Sigmoid colon (tissue), 7 donors: ENCODE data around the gene ANKRD27. TPM values are rescaled to one million over a fixed set of nuclear protein-coding genes. Genes with fewer than 3 reads are reported as not detected.

ENCODE experiments used
- DNase-seq: peaks from one replicate; pipeline ENCODE4 v3.0.0-alpha.2; 2019
- H3K27ac ChIP-seq, 4 donors: fragments of 200-600 bp; sonication (generic); one replicate each; pipeline ENCODE4 v1.5.1; 2016 to 2019; ENCODE audit warnings: mild to moderate bottlenecking in 1 of 4
- H3K27me3 ChIP-seq, 3 donors: fragments of 200-600 bp; sonication (generic); one replicate each; pipeline ENCODE4 v1.5.1; 2019; ENCODE audit warnings: mild to moderate bottlenecking in 1 of 3
- H3K36me3 ChIP-seq, 4 donors: fragments of 200-600 bp; sonication (generic); one replicate each; pipeline ENCODE4 v1.5.1; 2016 to 2019
- H3K4me1 ChIP-seq, 4 donors: fragments of 200-600 bp; sonication (generic); one replicate each; pipeline ENCODE4 v1.5.1; 2017 to 2019
- H3K4me3 ChIP-seq, 4 donors: fragments of 200-600 bp; sonication (generic); one replicate each; pipeline ENCODE4 v1.5.1; 2017 to 2019; ENCODE audit warnings: mild to moderate bottlenecking in 2 of 4, moderate library complexity in 1 of 4
- H3K9me3 ChIP-seq, 4 donors: fragments of 200-600 bp in 3 of 4; sonication (generic) in 3 of 4; one replicate each; pipeline versions ENCODE4 v1.5.1 to v1.6.1; 2013 to 2019
- EP300 ChIP-seq, 4 donors: sonication (generic); formaldehyde crosslinking; IDR thresholded peaks; one replicate each; pipeline ENCODE4 v1.6.1; 2017; ENCODE audit warnings: antibody characterized with exemption in 4 of 4
- POLR2A ChIP-seq, 2 donors: fragments of 450-650 bp; IDR thresholded peaks; one replicate each; pipeline ENCODE4 v1.6.1; 2016; ENCODE audit warnings: antibody characterized with exemption in 2 of 2, mild to moderate bottlenecking in 2 of 2, moderate library complexity in 2 of 2
- POLR2AphosphoS5 ChIP-seq, 4 donors: sonication (generic); formaldehyde crosslinking; IDR thresholded peaks; one replicate each; pipeline ENCODE4 v1.6.1; 2017; ENCODE audit warnings: antibody characterized with exemption in 4 of 4
- WGBS, 2 donors: extraction: QIAGEN DNeasy Blood & Tissue Kit; methylation state at CpG; one replicate each; pipeline ENCODE4 v1.1.7; 2013; 5-methylcytosine and 5-hydroxymethylcytosine counted together
- intact Hi-C: fragments of 100-400 bp; cut with DNase I; formaldehyde crosslinking; loops from one replicate; pipeline ENCODE4 v1.15.1; 2023
- polyA plus RNA-seq, 3 donors: library from polyadenylated mRNA; stranded (reverse); fragments of 200-250 nt; gene quantifications; one replicate each; pipeline ENCODE4 v1.2.3, GENCODE V29; 2013
- total RNA-seq, 4 donors: library from RNA; depleted of rRNA; stranded (reverse); fragments of >200 nt; gene quantifications; one replicate each; pipeline ENCODE4 v1.1.0, GENCODE V29; 2016
- TF ChIP-seq, protein P1 (sequence below), 4 experiments: fragments of 450-650 bp in 3 of 4; fragments of 200-600 bp in 1 of 4; IDR thresholded peaks; one replicate each; pipeline ENCODE4 v1.5.1; 2016 to 2019; ENCODE audit warnings: antibody characterized with exemption in 4 of 4, mild to moderate bottlenecking in 3 of 4, moderate library complexity in 2 of 4
- donor health status: healthy with polysubstance abuse.
- donor health status: Bipolar disorder and iron deficiency.
- donor health status: healthy.

The ANKRD27 gene
- total and polyA plus RNA-seq, 7 donors, result 13.8 to 48.5 (median 34.1) TPM

- 96% methylated on average over 7 of the region's 7 CpGs for WGBS, 2 donors
- DNase-seq, result no peak
- no peak overlapping the region for H3K4me3 ChIP-seq
- H3K9me3 ChIP-seq, result no peaks in the 10 kb centered on the region
- H3K27me3 ChIP-seq, result no peaks in the 10 kb centered on the region
- H3K36me3 ChIP-seq, result peaks cover 27 to 92% (median 59%) of the 10 kb centered on the region in 4 donors
- intact Hi-C loops, result no loop called here
- H3K27ac ChIP-seq, result no peak overlapping the region
- TF ChIP-seq EP300 (IDR thresholded peaks at IDR 0.05), result no peak
- TF ChIP-seq POLR2AphosphoS5 (IDR thresholded peaks at IDR 0.05), result no peak
- TF ChIP-seq POLR2A (IDR thresholded peaks at IDR 0.05), result no peak
- no peaks in the 10 kb centered on the region for H3K4me1 ChIP-seq
Observed at GRCh38 chr19:32614916-32615315, 60.1 kb downstream of the ANKRD27 start.

DNA sequence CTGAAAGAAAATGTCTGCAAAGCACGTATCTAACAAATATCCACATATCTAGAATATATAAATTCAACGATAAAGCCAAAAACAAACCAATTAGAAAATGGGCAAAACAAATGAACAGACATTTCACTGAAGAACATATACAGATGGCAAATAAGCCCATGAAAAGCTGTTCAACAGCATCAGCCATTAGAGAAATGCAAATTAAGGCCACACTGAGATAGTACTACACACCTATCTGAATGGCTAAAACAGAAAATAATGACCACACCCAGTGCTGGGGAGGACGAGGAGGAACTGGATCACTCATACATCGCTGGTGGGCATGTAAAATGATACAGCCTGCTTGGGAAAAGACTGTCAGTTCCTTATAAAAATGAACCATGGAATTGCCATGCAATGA, 62.0 kb downstream of the ANKRD27 start:
- no peak for DNase-seq
- Histone ChIP-seq H3K4me1 (no peaks in the 10 kb centered on the region), H3K27ac (no peak overlapping the region), H3K9me3 (no peaks in the 10 kb centered on the region), H3K27me3 (no peaks in the 10 kb centered on the region), H3K4me3 (no peak overlapping the region), H3K36me3 (peaks cover 19 to 88% (median 53%) of the 10 kb centered on the region in 4 donors)
- intact Hi-C loops, result no loop called here
- 72 to 89% methylated on average over 4 of the region's 4 CpGs for WGBS, 2 donors
- TF ChIP-seq POLR2AphosphoS5 (IDR thresholded peaks at IDR 0.05) (no peak), EP300 (IDR thresholded peaks at IDR 0.05) (no peak), POLR2A (IDR thresholded peaks at IDR 0.05) (no peak)
- TF ChIP-seq, protein P1, sequence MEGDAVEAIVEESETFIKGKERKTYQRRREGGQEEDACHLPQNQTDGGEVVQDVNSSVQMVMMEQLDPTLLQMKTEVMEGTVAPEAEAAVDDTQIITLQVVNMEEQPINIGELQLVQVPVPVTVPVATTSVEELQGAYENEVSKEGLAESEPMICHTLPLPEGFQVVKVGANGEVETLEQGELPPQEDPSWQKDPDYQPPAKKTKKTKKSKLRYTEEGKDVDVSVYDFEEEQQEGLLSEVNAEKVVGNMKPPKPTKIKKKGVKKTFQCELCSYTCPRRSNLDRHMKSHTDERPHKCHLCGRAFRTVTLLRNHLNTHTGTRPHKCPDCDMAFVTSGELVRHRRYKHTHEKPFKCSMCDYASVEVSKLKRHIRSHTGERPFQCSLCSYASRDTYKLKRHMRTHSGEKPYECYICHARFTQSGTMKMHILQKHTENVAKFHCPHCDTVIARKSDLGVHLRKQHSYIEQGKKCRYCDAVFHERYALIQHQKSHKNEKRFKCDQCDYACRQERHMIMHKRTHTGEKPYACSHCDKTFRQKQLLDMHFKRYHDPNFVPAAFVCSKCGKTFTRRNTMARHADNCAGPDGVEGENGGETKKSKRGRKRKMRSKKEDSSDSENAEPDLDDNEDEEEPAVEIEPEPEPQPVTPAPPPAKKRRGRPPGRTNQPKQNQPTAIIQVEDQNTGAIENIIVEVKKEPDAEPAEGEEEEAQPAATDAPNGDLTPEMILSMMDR (IDR thresholded peaks at IDR 0.05), result no peak

DNA sequence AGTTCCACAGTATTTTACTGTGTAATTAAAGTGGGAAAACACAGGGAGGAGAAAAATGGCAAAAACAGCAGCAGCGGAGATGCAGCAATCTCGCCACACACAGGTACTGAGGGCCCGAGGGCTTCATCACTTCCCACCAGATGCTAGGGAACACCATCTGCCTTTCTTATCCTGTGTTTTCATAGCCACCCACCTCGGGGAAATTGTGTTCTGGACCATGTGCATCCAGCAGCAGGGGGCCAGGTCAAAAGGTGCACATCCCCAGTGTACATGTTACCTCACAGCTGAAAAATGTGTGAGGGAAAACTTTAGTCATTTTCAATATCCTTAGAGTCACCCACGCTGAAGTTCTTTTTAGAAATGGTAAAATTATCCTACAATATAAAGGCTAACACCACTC, 63.8 kb downstream of the ANKRD27 start:
- Histone ChIP-seq H3K27me3 (no peaks in the 10 kb centered on the region), H3K4me3 (no peak overlapping the region), H3K4me1 (no peaks in the 10 kb centered on the region), H3K36me3 (peaks cover 18 to 86% (median 45%) of the 10 kb centered on the region in 4 donors), H3K9me3 (no peaks in the 10 kb centered on the region), H3K27ac (no peak overlapping the region)
- intact Hi-C loops, result no loop called here
- 90 to 93% methylated on average over 5 of the region's 5 CpGs for WGBS, 2 donors
- no peak for DNase-seq
- TF ChIP-seq POLR2A (IDR thresholded peaks at IDR 0.05) (no peak), POLR2AphosphoS5 (IDR thresholded peaks at IDR 0.05) (no peak)
- TF ChIP-seq, protein P1 (IDR thresholded peaks at IDR 0.05), result no peak

DNA sequence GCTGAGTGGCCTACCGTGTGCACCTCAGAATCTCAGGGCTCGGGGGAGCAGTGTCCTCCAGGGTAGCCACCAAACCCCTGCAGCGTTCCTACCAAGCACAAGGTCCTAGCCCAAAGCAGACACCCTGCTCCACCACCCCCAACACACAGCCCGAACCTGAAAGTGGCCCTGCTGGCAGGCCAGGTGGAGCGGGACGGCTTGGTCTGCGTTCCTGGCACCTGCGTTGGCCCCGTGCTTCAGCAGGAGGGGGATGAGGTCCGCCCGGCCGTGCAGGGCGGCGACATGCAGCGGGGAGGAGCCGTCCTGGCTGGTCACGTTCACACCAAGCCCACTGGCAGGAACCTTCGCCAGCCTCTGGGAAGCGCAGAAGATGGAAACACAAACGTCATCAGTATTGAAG, 67.5 kb downstream of the ANKRD27 start:
- intact Hi-C loops, result no loop called here
- Histone ChIP-seq H3K36me3 (peaks cover 31 to 85% (median 45%) of the 10 kb centered on the region in 4 donors), H3K4me3 (no peak overlapping the region), H3K27ac (no peak overlapping the region), H3K27me3 (no peaks in the 10 kb centered on the region), H3K9me3 (no peaks in the 10 kb centered on the region), H3K4me1 (no peaks in the 10 kb centered on the region)
- no peak for TF ChIP-seq POLR2AphosphoS5 (IDR thresholded peaks at IDR 0.05)
- TF ChIP-seq, protein P1 (IDR thresholded peaks at IDR 0.05), result no peak
- no peak for TF ChIP-seq EP300 (IDR thresholded peaks at IDR 0.05)
- no peak for TF ChIP-seq POLR2A (IDR thresholded peaks at IDR 0.05)
- WGBS, 2 donors, result 97% methylated on average over 20 of the region's 20 CpGs
- no peak for DNase-seq

DNA sequence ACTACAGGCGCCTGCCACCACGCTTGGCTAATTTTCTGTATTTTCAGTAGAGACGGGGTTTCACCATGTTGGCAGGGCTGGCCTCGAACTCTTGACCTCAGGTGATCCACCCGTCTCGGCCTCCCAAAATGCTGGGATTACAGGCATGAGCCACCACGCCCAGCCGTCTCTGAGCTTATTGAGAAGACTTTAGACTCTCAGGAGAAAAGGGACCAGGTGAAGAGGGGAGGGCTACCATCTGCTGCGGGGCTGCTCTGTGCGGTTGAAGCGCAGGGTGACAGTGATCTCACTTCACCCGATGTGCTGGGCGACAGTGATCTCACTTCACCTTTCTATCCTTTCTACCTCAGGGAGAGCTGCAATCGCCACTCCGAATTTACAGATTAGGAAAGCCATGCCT, 68.7 kb downstream of the ANKRD27 start:
- WGBS, 2 donors, result 86 to 91% methylated on average over 15 of the region's 15 CpGs
- intact Hi-C loops, result no loop called here
- Histone ChIP-seq H3K36me3 (peaks cover 30 to 87% (median 47%) of the 10 kb centered on the region in 4 donors), H3K27me3 (no peaks in the 10 kb centered on the region), H3K9me3 (no peaks in the 10 kb centered on the region), H3K4me1 (no peaks in the 10 kb centered on the region), H3K4me3 (no peak overlapping the region), H3K27ac (no peak overlapping the region)
- no peak for TF ChIP-seq POLR2A (IDR thresholded peaks at IDR 0.05)
- TF ChIP-seq, protein P1 (IDR thresholded peaks at IDR 0.05), result no peak
- DNase-seq, result no peak
